Amygdala (tissue), 56 donors: ENCODE measurements around the gene SCAMP5.

ENCODE experiments used
- DNase-seq, 56 donors: peaks; one replicate each; lab custom pipeline; 2025; lab: John Stamatoyannopoulos, UW

Gene SCAMP5

GRCh38 chr15:74967670-74968069 is 27.7 kb upstream of the SCAMP5 start:
- no peak for DNase-seq

GRCh38 chr15:74976159-74976558 is 19.2 kb upstream of the SCAMP5 start:
- DNase-seq: no peak

- DNase-seq: no peak
Measured at GRCh38 chr15:74977599-74977998, 17.8 kb upstream of the SCAMP5 start.

DNA sequence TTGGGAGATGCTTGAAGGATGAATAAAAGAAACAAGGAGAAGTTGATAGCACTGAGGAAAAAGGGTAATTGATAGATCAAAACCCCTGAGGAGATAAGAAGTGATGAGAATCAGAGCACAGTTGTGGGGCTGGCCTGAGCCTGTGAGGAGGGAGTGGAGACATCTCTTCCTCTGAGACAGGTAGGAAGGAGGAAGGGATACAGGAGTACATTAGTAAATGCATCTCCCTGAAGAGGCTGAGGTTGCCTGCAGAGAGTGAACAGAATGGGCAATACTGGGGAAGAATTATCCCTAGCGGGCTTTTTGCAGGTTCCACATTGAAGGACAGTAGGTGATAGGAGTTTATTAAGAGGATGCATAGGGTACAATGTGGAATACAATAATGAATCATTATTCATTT is 17.3 kb upstream of the SCAMP5 start:
- no peak for DNase-seq

DNA sequence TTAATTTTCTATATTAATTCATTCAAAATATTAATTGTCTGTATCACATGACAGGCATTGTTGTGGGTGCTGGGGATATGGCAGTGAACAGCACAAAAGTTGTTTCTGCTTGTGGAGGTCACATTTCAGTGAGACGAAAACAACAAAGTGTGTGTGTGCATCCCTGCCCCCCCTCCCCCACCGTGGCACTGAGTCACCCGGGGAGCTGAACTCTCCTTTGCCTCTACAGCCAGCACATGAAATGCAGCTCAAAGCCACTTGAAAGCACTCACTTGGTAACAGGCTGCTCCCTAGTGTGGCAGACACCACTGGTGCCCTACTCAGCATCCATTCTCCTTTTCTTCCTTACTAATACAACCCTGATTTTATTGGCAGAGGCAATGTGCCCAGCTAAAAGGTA is 16.9 kb upstream of the SCAMP5 start:
- DNase-seq: peak in 14 of 56 donors; percentile 9 to 60 (median 21)

DNA sequence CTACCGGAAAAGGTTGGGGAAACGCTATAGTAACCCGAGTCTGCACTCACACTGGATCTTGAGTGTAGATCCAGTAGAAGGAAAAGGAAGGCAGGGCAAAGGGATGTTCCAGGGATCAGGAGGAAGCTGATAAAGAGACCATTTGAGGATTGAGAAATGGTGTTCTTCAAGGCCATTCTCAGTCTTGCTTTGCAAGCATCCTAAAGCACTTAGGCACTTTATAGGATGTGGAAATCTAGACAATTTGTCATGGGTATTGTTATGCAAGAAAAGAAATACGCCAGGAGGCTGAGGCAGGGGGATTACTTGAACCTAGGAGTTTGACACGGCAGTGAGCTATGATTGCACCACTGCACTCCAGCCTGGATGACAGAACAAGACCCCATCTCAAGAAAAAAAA is 13.2 kb upstream of the SCAMP5 start:
- DNase-seq: no peak

GRCh38 chr15:74983725-74984231 is 11.6 kb upstream of the SCAMP5 start:
- DNase-seq: no peak

DNA sequence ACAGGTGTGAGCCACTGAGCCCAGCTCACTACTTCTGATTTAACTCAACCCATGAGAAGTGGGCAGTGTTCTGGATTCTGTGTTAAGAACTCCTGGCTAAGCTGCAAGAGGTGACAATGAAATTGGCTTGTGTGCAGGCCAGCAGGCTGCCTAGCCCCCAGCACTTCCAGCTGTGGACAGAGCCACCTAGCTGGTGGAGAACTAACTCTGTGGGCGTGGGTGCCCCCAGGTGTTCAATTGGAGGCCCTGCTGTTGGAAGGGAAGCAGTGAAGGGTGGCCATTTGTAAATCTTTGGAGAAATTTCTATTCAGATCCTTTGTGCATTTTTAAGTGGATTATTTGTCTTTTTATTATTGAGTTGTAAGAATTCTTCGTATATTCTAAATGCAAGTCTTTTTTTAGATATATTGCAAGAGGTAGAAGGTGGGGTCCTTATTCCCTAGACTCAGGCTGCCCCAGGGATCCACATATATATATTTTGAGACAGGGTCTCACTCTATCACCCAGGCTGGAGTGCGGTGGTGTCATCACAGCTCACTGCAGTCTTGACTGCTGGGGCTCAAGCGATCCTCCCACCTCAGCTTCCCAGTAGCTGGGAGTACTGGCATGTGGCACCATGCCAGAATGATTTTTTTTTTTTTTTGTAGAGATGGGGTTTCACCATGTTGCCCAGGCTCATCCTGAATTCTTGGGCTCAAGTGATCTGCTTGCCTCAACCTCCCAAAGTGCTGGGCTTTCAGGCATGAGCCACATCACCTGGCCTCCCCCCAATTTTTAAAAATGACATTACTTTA is 7.2 kb upstream of the SCAMP5 start:
- no peak for DNase-seq

- no peak for DNase-seq
Measured at GRCh38 chr15:74989527-74989926, 5.8 kb upstream of the SCAMP5 start.

GRCh38 chr15:74992619-74993018 is 2.7 kb upstream of the SCAMP5 start:
- no peak for DNase-seq

DNA sequence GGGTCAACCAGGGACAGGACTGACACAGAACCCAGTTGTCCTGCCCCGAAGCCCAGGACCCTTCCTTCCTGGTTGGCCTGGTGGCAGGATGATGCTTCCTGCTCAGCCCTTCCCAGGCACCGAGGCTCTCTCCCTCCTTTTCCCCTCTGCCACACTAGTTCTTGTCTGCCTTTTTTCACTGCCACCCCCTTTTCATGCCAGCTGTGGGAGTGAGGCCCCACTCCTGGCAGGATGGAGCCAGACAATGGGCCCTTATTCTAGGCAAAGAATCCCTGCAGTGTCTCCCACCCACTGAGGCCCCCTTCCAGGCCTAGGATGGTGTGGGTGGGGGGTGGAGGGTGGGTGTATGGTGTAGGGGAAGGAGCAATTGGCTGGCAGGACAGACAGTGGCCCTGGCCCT is 1.1 kb upstream of the SCAMP5 start:
- DNase-seq: peak in 36 of 56 donors; percentile 7 to 75 (median 36)

DNA sequence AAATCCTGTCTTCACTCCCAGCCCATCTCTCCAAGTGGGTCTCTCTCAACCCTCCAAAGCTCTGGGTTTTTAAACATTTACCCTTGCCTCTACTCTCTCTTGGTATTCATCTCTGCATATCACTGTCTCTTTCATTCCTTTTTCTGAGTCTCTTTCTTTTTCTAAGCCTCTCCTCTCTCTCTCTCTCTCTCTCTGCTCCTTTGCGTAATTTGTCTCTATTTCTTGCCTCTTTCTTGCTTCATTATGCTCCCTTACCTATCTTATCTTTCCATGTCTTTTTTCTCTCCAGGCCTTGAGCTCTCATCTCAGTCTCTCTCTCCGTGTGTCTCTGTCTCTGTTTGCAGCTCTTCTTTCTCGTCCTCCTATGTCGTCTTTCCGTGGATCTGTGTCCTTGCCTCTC is 678 bp upstream of the SCAMP5 start:
- DNase-seq: no peak

DNA sequence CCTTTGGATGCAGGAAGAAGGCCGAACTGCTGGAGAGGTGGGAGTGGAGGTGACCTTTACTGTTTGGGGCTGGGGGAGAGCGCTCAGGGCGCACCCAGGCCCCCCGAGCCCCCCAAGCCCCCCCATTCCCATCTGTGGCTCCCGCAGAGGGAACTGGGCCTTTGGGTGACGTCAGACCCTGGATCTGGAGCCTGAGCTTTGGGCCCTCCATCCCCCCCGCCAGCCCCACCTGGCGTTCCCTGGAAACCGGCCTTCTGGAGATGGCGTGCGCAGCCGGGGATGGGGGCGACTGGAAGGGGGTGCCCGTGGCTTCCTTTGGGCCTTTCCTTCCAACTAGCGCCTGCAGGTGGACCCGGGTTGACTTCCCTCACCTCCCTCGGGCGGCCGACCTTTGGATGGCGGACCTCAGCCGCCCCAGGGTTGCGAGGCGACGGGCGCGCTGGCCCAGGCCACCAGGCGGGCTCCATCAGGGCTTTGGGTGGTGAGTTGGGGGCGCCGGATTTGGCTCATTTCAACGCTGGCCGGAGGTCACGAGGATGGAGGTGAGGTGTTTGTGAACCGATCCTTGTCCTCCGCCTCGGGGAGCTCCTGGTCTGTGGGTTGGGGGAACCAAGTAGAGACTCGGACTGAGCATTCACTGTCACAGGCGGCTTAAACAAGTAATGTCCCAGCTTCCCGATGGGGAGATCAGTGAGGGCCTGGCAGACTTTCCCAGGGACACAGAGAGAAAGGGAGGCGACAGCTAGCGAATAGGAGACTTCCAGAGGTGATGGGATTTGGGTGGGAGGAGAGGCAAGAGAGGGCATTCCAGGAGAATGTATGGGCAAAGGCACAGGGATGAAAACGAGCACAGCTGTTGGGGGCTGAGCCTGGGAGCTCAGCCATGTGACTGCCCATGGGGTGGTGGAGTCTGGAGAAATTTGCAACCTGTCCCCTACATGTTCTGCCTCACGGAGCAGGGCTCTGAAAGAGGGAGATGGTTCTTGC is 709 bp downstream of the SCAMP5 start:
- DNase-seq: peak in 43 of 56 donors; percentile 11 to 62 (median 37)

- no peak for DNase-seq
Measured at GRCh38 chr15:74997141-74997540, 1.8 kb downstream of the SCAMP5 start.

DNA sequence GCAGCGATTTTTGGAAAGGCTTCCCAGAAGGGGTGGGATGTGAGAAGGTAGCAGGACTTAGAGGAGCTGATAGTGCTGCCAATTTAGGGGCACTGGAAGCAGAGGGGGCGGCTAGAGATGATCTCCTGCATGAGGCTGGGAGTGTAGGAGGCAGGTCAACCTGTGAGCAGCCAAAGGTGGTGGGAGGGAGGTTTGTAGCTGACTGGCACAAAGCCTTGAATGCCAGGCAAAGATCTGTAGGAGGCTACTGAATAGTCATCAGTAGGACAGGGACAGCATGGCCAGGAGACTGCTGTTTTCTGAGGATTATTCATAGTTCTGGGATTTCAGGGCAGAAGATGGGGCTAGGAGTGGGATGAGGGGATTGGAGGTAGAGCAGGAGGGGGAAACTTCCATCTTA is 2.2 kb downstream of the SCAMP5 start:
- no peak for DNase-seq

DNA sequence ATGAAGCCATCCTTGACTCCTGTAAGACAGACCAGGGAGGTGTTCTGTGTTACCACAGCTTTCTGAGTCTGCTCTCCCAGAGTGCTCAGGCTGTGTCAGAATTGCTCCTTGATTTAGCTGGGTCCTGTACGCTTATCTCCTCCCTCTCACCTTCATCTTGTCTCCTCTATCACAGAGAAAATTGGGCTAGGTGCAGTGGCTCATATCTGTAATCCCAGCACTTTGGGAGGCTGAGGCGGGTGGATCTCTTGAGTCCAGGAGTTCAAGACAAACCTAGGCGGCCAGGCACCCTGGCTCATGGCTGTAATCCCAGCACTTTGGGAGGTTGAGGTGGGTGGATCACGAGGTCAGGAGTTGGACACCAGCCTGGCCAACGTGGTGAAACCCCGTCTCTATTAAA is 5.9 kb downstream of the SCAMP5 start:
- no peak for DNase-seq

DNA sequence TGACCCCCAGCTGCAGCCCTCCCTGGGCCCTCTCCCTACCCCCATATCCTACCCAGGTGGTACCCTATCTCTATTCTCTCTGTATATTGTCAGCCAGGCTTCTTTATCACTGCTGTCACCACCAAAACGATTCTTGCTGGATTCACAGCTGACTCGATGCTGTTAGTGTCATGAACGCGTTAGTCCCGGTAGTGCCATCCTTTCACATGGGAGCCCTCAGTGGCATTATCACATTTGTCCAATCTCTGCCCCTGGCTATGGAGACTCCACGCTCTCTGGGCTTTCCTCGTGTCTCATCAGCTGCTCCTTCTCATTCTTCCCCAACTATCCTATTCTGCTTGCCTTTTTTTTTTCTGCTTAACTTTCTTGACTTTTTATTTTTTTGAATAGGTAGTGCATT is 7.0 kb downstream of the SCAMP5 start:
- no peak for DNase-seq

DNA sequence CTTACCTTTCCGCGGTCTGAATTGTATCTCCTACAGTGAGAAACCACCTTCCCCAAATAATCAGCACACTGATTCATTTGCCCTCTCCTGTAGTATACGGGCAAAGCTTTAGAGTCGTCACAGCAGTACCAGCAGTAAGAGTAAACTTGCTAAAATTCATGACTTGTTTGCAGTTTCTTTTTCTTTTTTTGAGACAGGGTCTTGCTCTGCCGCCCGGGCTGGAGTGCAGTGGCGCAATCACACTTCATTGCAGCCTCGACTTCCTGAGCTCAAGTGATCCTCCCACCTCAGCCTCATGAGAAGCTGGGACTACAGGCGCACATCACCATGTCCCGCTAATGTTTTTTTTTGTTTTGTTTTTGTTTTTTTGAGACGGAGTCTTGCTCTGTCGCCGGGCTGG is 11.9 kb downstream of the SCAMP5 start:
- DNase-seq: no peak

GRCh38 chr15:75008221-75008625 is 12.9 kb downstream of the SCAMP5 start:
- no peak for DNase-seq

- no peak for DNase-seq
Measured at GRCh38 chr15:75008629-75009326, 13.4 kb downstream of the SCAMP5 start.

GRCh38 chr15:75016431-75016830 is 21.1 kb downstream of the SCAMP5 start:
- DNase-seq: no peak
